OCI-LY7 (cell line): ENCODE results near the gene NHLRC4.

Source experiments
- EZH2phosphoT487 ChIP-seq: fragments of 200-600 bp; sonication (generic); IDR thresholded peaks from 2 replicates; pipeline ENCODE4 v1.6.1; 2018; ENCODE audit warnings: low read depth, borderline replicate concordance, mild to moderate bottlenecking, mixed run types, antibody characterized with exemption, low read length, moderate library complexity, mixed read lengths
- TF ChIP-seq, protein P1 (sequence below): fragments of 200-600 bp; sonication (generic); conservative IDR thresholded peaks from 2 replicates; pipeline ENCODE4 v1.5.1; 2014; ENCODE audit warnings: mild to moderate bottlenecking, antibody characterized with exemption, low read length, moderate library complexity, mixed read lengths

GRCh38 chr16:548586-548985 lies 18.2 kb upstream of the NHLRC4 start:
- TF ChIP-seq, protein P1, sequence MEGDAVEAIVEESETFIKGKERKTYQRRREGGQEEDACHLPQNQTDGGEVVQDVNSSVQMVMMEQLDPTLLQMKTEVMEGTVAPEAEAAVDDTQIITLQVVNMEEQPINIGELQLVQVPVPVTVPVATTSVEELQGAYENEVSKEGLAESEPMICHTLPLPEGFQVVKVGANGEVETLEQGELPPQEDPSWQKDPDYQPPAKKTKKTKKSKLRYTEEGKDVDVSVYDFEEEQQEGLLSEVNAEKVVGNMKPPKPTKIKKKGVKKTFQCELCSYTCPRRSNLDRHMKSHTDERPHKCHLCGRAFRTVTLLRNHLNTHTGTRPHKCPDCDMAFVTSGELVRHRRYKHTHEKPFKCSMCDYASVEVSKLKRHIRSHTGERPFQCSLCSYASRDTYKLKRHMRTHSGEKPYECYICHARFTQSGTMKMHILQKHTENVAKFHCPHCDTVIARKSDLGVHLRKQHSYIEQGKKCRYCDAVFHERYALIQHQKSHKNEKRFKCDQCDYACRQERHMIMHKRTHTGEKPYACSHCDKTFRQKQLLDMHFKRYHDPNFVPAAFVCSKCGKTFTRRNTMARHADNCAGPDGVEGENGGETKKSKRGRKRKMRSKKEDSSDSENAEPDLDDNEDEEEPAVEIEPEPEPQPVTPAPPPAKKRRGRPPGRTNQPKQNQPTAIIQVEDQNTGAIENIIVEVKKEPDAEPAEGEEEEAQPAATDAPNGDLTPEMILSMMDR, result no peak
- no peak for TF ChIP-seq EZH2phosphoT487
